Upper lobe of left lung (tissue), 4 donors: ENCODE results near the gene VSTM5.

ENCODE experiments used
- CTCF ChIP-seq, 6 experiments: fragments of 450-650 bp in 4 of 6; fragments of 200-600 bp in 2 of 6; sonication (generic) in 2 of 6; IDR thresholded peaks; one replicate each; pipeline ENCODE4 v1.5.1; 2016 to 2019; ENCODE audit warnings: antibody characterized with exemption in 6 of 6
- EP300 ChIP-seq, 4 donors: sonication (generic); formaldehyde crosslinking; IDR thresholded peaks; one replicate each; pipeline ENCODE4 v1.5.1; 2017; ENCODE audit warnings: antibody characterized with exemption in 4 of 4, control low read depth in 2 of 4
- POLR2A ChIP-seq, 4 donors: fragments of 450-650 bp; IDR thresholded peaks; one replicate each; pipeline ENCODE4 v1.5.1; 2016 to 2017; ENCODE audit warnings: antibody characterized with exemption in 4 of 4, mild to moderate bottlenecking in 2 of 4
- POLR2AphosphoS5 ChIP-seq, 2 donors: sonication (generic); formaldehyde crosslinking; IDR thresholded peaks; one replicate each; pipeline ENCODE4 v1.5.1; 2017; ENCODE audit warnings: antibody characterized with exemption in 2 of 2

GRCh38 chr11:93871526-93871925 lies 21.1 kb upstream of the VSTM5 start:
- TF ChIP-seq EP300 (IDR thresholded peaks at IDR 0.05): no peak
- TF ChIP-seq CTCF (IDR thresholded peaks at IDR 0.05): no peak
- TF ChIP-seq POLR2A (IDR thresholded peaks at IDR 0.05): no peak
- TF ChIP-seq POLR2AphosphoS5 (IDR thresholded peaks at IDR 0.05): no peak
